Measurements from ENCODE around the gene RASGEF1B. TPM values are rescaled to one million over a fixed set of nuclear protein-coding genes. Genes with fewer than 3 reads are reported as not detected.

Gene RASGEF1B
- total RNA-seq, 4 donors from 2014 or later: 23.1 to 80.1 (median 29.5) TPM

- no peak for TF ChIP-seq CTCF (IDR thresholded peaks at IDR 0.05; ENCODE audit: low read depth)
These were observed 43.7 kb downstream of the RASGEF1B start for GRCh38 chr4:81428002-81428401.

- TF ChIP-seq CTCF (IDR thresholded peaks at IDR 0.05; ENCODE audit: low read depth): no peak
These were observed 44.3 kb downstream of the RASGEF1B start for GRCh38 chr4:81427344-81427821.

- TF ChIP-seq CTCF (IDR thresholded peaks at IDR 0.05; ENCODE audit: low read depth): no peak
These were observed 44.9 kb downstream of the RASGEF1B start for GRCh38 chr4:81426770-81427289.

GRCh38 chr4:81424816-81425755, 46.6 kb downstream of the RASGEF1B start:
- TF ChIP-seq CTCF (IDR thresholded peaks at IDR 0.05; ENCODE audit: low read depth): no peak

- no peak for TF ChIP-seq CTCF (IDR thresholded peaks at IDR 0.05; ENCODE audit: low read depth)
These were observed 47.4 kb downstream of the RASGEF1B start for GRCh38 chr4:81424336-81424735.

- TF ChIP-seq CTCF (IDR thresholded peaks at IDR 0.05; ENCODE audit: low read depth): no peak
These were observed 49.1 kb downstream of the RASGEF1B start for GRCh38 chr4:81422595-81422994.

Measured in subcutaneous adipose tissue (tissue), 4 donors.